ENCODE measurements around the gene SCN1A. TPM values are rescaled to one million over a fixed set of nuclear protein-coding genes. Genes with fewer than 3 reads are reported as not detected.

The SCN1A gene
- total RNA-seq, 1 experiment from 2014 or later, result not detected

DNA sequence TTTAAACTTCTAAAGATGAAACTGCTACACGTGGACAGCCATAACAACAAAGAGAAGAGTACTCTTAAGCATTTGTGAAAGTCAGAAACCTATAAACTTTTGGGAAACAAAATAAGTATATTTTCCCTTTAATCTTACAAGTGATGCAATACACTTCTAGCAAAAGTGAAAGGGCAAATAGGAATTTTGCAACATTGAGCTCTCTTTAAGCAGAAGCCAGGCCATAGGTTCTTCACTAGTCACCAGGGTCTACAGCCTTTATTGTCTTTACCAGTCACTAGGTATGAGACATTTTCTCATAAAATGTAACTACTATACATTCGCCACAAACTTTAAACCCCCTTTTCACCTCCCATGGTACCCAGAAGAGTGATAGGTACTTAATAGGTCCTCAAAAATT, 37.5 kb downstream of the SCN1A start:
- in situ Hi-C loops (cut with HindIII; ENCODE audit: low pct_unique_long_range_greater_than_20kb, low sequenced_read_pairs) (no loop called here), intact Hi-C loops (cut with micrococcal nuclease; ENCODE audit: unreplicated experiment) (no loop called here)
- Histone ChIP-seq H3K27ac (ENCODE audit: low read length) (no peak overlapping the region), H3K9me3 (ENCODE audit: control insufficient read depth, insufficient read depth, low read depth, low read length) (no peaks in the 10 kb centered on the region), H3K27me3 (ENCODE audit: control insufficient read depth, insufficient read depth, low read length) (no peaks in the 10 kb centered on the region), H3K36me3 (ENCODE audit: control insufficient read depth, insufficient read depth, low read length) (no peaks in the 10 kb centered on the region), H3K4me3 (ENCODE audit: low read depth in 2 of 2, low read length in 2 of 2) (no peak overlapping the region), H3K4me1 (ENCODE audit: control insufficient read depth, insufficient read depth, low read length) (no peaks in the 10 kb centered on the region)
- no TSS peak for BruUV-seq (replicated peaks)
- ATAC-seq (no peak), DNase-seq (ENCODE audit: low read depth, low spot score) (no peak)
- CTCF ChIA-PET, result no interaction called here
- POLR2A ChIA-PET, result no interaction called here
- TF ChIP-seq, protein P1, sequence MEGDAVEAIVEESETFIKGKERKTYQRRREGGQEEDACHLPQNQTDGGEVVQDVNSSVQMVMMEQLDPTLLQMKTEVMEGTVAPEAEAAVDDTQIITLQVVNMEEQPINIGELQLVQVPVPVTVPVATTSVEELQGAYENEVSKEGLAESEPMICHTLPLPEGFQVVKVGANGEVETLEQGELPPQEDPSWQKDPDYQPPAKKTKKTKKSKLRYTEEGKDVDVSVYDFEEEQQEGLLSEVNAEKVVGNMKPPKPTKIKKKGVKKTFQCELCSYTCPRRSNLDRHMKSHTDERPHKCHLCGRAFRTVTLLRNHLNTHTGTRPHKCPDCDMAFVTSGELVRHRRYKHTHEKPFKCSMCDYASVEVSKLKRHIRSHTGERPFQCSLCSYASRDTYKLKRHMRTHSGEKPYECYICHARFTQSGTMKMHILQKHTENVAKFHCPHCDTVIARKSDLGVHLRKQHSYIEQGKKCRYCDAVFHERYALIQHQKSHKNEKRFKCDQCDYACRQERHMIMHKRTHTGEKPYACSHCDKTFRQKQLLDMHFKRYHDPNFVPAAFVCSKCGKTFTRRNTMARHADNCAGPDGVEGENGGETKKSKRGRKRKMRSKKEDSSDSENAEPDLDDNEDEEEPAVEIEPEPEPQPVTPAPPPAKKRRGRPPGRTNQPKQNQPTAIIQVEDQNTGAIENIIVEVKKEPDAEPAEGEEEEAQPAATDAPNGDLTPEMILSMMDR (IDR thresholded peaks at IDR 0.05), result no peak
- TF ChIP-seq TCF7L2 (IDR thresholded peaks at IDR 0.05; ENCODE audit: low read depth, low read length) (no peak), SIN3A (IDR thresholded peaks at IDR 0.05; ENCODE audit: borderline replicate concordance, insufficient read depth, low read depth, low read length) (no peak), POLR2AphosphoS5 (IDR thresholded peaks at IDR 0.05; ENCODE audit: low read depth, low read length) (no peak)
- TF ChIP-seq, protein P2, sequence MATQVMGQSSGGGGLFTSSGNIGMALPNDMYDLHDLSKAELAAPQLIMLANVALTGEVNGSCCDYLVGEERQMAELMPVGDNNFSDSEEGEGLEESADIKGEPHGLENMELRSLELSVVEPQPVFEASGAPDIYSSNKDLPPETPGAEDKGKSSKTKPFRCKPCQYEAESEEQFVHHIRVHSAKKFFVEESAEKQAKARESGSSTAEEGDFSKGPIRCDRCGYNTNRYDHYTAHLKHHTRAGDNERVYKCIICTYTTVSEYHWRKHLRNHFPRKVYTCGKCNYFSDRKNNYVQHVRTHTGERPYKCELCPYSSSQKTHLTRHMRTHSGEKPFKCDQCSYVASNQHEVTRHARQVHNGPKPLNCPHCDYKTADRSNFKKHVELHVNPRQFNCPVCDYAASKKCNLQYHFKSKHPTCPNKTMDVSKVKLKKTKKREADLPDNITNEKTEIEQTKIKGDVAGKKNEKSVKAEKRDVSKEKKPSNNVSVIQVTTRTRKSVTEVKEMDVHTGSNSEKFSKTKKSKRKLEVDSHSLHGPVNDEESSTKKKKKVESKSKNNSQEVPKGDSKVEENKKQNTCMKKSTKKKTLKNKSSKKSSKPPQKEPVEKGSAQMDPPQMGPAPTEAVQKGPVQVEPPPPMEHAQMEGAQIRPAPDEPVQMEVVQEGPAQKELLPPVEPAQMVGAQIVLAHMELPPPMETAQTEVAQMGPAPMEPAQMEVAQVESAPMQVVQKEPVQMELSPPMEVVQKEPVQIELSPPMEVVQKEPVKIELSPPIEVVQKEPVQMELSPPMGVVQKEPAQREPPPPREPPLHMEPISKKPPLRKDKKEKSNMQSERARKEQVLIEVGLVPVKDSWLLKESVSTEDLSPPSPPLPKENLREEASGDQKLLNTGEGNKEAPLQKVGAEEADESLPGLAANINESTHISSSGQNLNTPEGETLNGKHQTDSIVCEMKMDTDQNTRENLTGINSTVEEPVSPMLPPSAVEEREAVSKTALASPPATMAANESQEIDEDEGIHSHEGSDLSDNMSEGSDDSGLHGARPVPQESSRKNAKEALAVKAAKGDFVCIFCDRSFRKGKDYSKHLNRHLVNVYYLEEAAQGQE (IDR thresholded peaks at IDR 0.05; ENCODE audit: insufficient read depth in 1 of 2, low read depth in 2 of 2, low read length in 1 of 2), result no peak

DNA sequence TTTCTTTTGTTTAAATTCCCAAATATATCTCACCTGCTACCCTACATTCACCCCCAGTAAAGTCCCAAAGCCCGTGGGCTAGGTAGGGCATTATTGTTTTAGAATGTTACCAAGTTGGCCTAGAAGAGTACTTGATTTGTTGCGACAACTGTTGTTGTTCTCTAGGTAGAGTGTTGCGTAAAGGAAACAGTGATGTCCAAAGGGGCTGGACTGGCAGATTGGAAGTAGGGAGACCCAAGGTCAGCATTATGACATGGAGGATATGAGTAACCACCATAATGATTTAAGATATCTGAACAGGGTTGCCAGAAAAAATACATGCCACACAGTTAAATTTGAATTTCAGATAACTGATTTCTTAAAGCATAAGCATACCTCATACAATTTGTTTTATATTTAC, 39.2 kb downstream of the SCN1A start:
- Histone ChIP-seq H3K9me3 (ENCODE audit: control insufficient read depth, insufficient read depth, low read depth, low read length) (no peaks in the 10 kb centered on the region), H3K27me3 (ENCODE audit: control insufficient read depth, insufficient read depth, low read length) (no peaks in the 10 kb centered on the region), H3K4me3 (ENCODE audit: low read depth in 2 of 2, low read length in 2 of 2) (no peak overlapping the region), H3K27ac (ENCODE audit: low read length) (no peak overlapping the region), H3K4me1 (ENCODE audit: control insufficient read depth, insufficient read depth, low read length) (no peaks in the 10 kb centered on the region), H3K36me3 (ENCODE audit: control insufficient read depth, insufficient read depth, low read length) (no peaks in the 10 kb centered on the region)
- no TSS peak for BruUV-seq (replicated peaks)
- DNase-seq (ENCODE audit: low read depth, low spot score) (no peak), ATAC-seq (no peak)
- intact Hi-C loops (cut with micrococcal nuclease; ENCODE audit: unreplicated experiment) (no loop called here), in situ Hi-C loops (cut with HindIII; ENCODE audit: low pct_unique_long_range_greater_than_20kb, low sequenced_read_pairs) (no loop called here)
- ChIA-PET POLR2A (no interaction called here), CTCF (no interaction called here)
- TF ChIP-seq, protein P2 (IDR thresholded peaks at IDR 0.05; ENCODE audit: insufficient read depth in 1 of 2, low read depth in 2 of 2, low read length in 1 of 2), result no peak
- no peak for TF ChIP-seq SIN3A (IDR thresholded peaks at IDR 0.05; ENCODE audit: borderline replicate concordance, insufficient read depth, low read depth, low read length)
- TF ChIP-seq, protein P1 (IDR thresholded peaks at IDR 0.05), result no peak
- no peak for TF ChIP-seq TCF7L2 (IDR thresholded peaks at IDR 0.05; ENCODE audit: low read depth, low read length)
- TF ChIP-seq POLR2AphosphoS5 (IDR thresholded peaks at IDR 0.05; ENCODE audit: low read depth, low read length), result no peak
